HepG2 (cell line): ENCODE measurements around the gene RABGGTA. TPM values are rescaled to one million over a fixed set of nuclear protein-coding genes. Genes with fewer than 3 reads are reported as not detected.

Source experiments
- ATAC-seq: fragments of 200-7000 bp; cut with Tn5 transposase; 3 replicates; pipeline ENCODE4 v1.9.1; 2020; ENCODE audit warnings: mild to moderate bottlenecking, moderate library complexity
- BruUV-seq: library from RNA; stranded (reverse); fragments of 400-500 nt; replicated peaks from 2 replicates; lab custom pipeline; 2021; lab: Mats Ljungman, UMichigan
- CTCF ChIA-PET: fragments of 300-600 bp; formaldehyde crosslinking; extraction: SDS; loops from one replicate; lab custom pipeline; 2021; ENCODE audit warnings: low total read pairs, inconsistent platforms, low intra/inter-chr PET ratio; lab: Yijun Ruan, JAX
- POLR2A ChIA-PET: fragments of 350-600 bp; sonication (Branson Sonifier 250); formaldehyde crosslinking; loops from one replicate; lab custom pipeline; 2020; ENCODE audit warnings: antibody characterized with exemption, inconsistent platforms; lab: Yijun Ruan, JAX
- DNase-seq: peaks from one replicate; pipeline ENCODE4 v3.0.0-alpha.2; 2015; ENCODE audit warnings: low spot score
- FAIRE-seq: peaks from 3 replicates; lab custom pipeline; 2011; peaks lifted over from hg19 to GRCh38; lab: Jason Lieb, UNC
- H2AFZ ChIP-seq: one replicate; pipeline ENCODE4 v1.6.1; 2011; ENCODE audit warnings: low read length, inconsistent platforms
- H3K27ac ChIP-seq: fragments of 300-600 bp; 3 replicates; pipeline ENCODE4 v1.8.0; 2011; ENCODE audit warnings: mixed run types, mild to moderate bottlenecking, mixed read lengths, low read length, inconsistent platforms; ENCODE audit not compliant: insufficient read depth; ENCODE audit errors: extremely low read length
- H3K27me3 ChIP-seq, 2 experiments: fragments of 200-600 bp in 1 of 2; 2 replicates in 1 of 2; 3 replicates in 1 of 2; pipeline versions ENCODE4 v1.6.0 to v1.8.0; 2011; ENCODE audit warnings: low read length in 2 of 2, mild to moderate bottlenecking in 2 of 2, moderate library complexity in 2 of 2, inconsistent platforms in 1 of 2; ENCODE audit not compliant: insufficient read depth in 2 of 2, control insufficient read depth in 1 of 2
- H3K36me3 ChIP-seq, 2 experiments: fragments of 200-600 bp in 1 of 2; replicated peaks in 1 of 2; 2 replicates in 1 of 2; 3 replicates in 1 of 2; pipeline versions ENCODE4 v1.5.1 to v1.8.0; 2011; ENCODE audit warnings: low read length in 2 of 2, inconsistent platforms in 1 of 2; ENCODE audit not compliant: insufficient read depth in 2 of 2, control insufficient read depth in 1 of 2
- H3K4me1 ChIP-seq: 2 replicates; pipeline ENCODE4 v1.5.1; 2012; ENCODE audit warnings: low read length, inconsistent platforms; ENCODE audit not compliant: insufficient read depth
- H3K4me2 ChIP-seq: 2 replicates; pipeline ENCODE4 v1.6.0; 2011; ENCODE audit warnings: low read depth, low read length, inconsistent platforms
- H3K4me3 ChIP-seq, 3 experiments: fragments of 200-600 bp in 1 of 3; sonication (generic), shearing (Covaris generic) in 1 of 3; replicated peaks in 1 of 3; 2 replicates each; pipeline ENCODE4 v1.5.1; 2011 to 2016; ENCODE audit warnings: low read length in 3 of 3, inconsistent platforms in 2 of 3, low read depth in 2 of 3, mild to moderate bottlenecking in 2 of 3, control low read depth in 1 of 3, mixed read lengths in 1 of 3; ENCODE audit not compliant: insufficient read depth in 1 of 3
- H3K79me2 ChIP-seq: one replicate; pipeline ENCODE4 v1.6.1; 2011; ENCODE audit warnings: low read length, inconsistent platforms; ENCODE audit not compliant: insufficient read depth
- H3K9ac ChIP-seq: 2 replicates; pipeline ENCODE4 v1.6.0; 2011; ENCODE audit warnings: mild to moderate bottlenecking, low read depth, low read length, inconsistent platforms; ENCODE audit not compliant: insufficient read depth
- H3K9me3 ChIP-seq: 2 replicates; pipeline ENCODE4 v1.5.1; 2012; ENCODE audit warnings: mild to moderate bottlenecking, low read length
- H4K20me1 ChIP-seq: 2 replicates; pipeline ENCODE4 v1.6.0; 2011; ENCODE audit warnings: inconsistent platforms, mild to moderate bottlenecking, low read length, moderate library complexity; ENCODE audit not compliant: insufficient read depth
- ATF2 ChIP-seq: sonication (generic); formaldehyde crosslinking; IDR thresholded peaks from 2 replicates; pipeline ENCODE4 v1.4.0; 2020; ENCODE audit warnings: missing genetic modification reagents
- MAZ ChIP-seq, 2 experiments: sonication (generic) in 1 of 2; formaldehyde crosslinking in 1 of 2; IDR thresholded peaks; 2 replicates each; pipeline versions ENCODE4 v1.5.0 to v1.6.1; 2012 to 2020; ENCODE audit warnings: low read depth in 2 of 2, mild to moderate bottlenecking in 2 of 2, borderline replicate concordance in 1 of 2, improper control_type of control experiment in 1 of 2, low read length in 1 of 2, missing genetic modification reagents in 1 of 2, moderate library complexity in 1 of 2
- PAWR ChIP-seq: sonication (generic); formaldehyde crosslinking; IDR thresholded peaks from 2 replicates; pipeline ENCODE4 v1.4.0; 2020; ENCODE audit warnings: missing genetic modification reagents, mild to moderate bottlenecking, borderline replicate concordance
- SKIL ChIP-seq: sonication (generic); formaldehyde crosslinking; IDR thresholded peaks from 2 replicates; pipeline ENCODE4 v1.8.0; 2022; ENCODE audit warnings: missing genetic modification reagents, mild to moderate bottlenecking, moderate library complexity, borderline replicate concordance
- SP4 ChIP-seq: sonication (generic); formaldehyde crosslinking; IDR thresholded peaks from 2 replicates; pipeline ENCODE4 v1.8.1; 2023; ENCODE audit warnings: mild to moderate bottlenecking, missing genetic modification reagents
- ZNF142 ChIP-seq: sonication (generic); formaldehyde crosslinking; IDR thresholded peaks from 2 replicates; pipeline ENCODE4 v1.4.0; 2020; ENCODE audit warnings: missing genetic modification reagents
- ZNF547 ChIP-seq: sonication (generic); formaldehyde crosslinking; IDR thresholded peaks from 2 replicates; pipeline ENCODE4 v1.5.1; 2020; ENCODE audit warnings: mild to moderate bottlenecking, missing genetic modification reagents
- WGBS: methylation state at CpG from one replicate; pipeline ENCODE4 v1.1.6; 2017; ENCODE audit warnings: low lambda C conversion rate; 5-methylcytosine and 5-hydroxymethylcytosine counted together
- in situ Hi-C: cut with HindIII; loops from 2 replicates; pipeline ENCODE4 v1.10.0; 2017; ENCODE audit warnings: low pct_unique_long_range_greater_than_20kb; ENCODE audit not compliant: extremely low pct_ligation_motif_present
- intact Hi-C: fragments of 100-400 bp; cut with micrococcal nuclease; formaldehyde crosslinking; loops from one replicate; pipeline ENCODE4 v1.10.0; 2022; ENCODE audit not compliant: unreplicated experiment
- polyA plus RNA-seq, 8 experiments: library from polyadenylated mRNA; depleted of rRNA in 3 of 8; stranded (reverse) in 7 of 8; unstranded in 1 of 8; fragments of >200 nt; fragmentation: Illumina TruSeq in 4 of 8; extraction: Trizol in 4 of 8; gene quantifications; 2 replicates each; pipeline versions ENCODE4 v1.2.1 to v1.2.3, GENCODE V29; 2011 to 2016; ENCODE audit warnings: low read depth in 4 of 8, missing spikeins in 1 of 8, mixed read lengths in 1 of 8; ENCODE audit not compliant: insufficient read depth in 1 of 8
- total RNA-seq, 5 experiments: library from RNA; depleted of rRNA; stranded (reverse); fragments of >200 nt; fragmentation: Illumina TruSeq; extraction: Trizol; gene quantifications; 2 replicates each; pipeline ENCODE4 v1.2.3, GENCODE V29; 2016; ENCODE audit warnings: low read depth in 1 of 5
- TF ChIP-seq, protein P1 (sequence below): sonication (generic); formaldehyde crosslinking; IDR thresholded peaks from 2 replicates; pipeline ENCODE4 v1.4.0; 2020; ENCODE audit warnings: mild to moderate bottlenecking, low read depth, missing genetic modification reagents
- TF ChIP-seq, protein P2 (sequence below): sonication (generic); formaldehyde crosslinking; IDR thresholded peaks from 2 replicates; pipeline ENCODE4 v1.4.0; 2020; ENCODE audit warnings: mild to moderate bottlenecking, missing genetic modification reagents

The RABGGTA gene
- total and polyA plus RNA-seq, 2 of the 13 experiments (the other 11 are each of a cell fraction or from before 2014, with no cell fraction given) = 57.9 to 90.8 TPM

DNA sequence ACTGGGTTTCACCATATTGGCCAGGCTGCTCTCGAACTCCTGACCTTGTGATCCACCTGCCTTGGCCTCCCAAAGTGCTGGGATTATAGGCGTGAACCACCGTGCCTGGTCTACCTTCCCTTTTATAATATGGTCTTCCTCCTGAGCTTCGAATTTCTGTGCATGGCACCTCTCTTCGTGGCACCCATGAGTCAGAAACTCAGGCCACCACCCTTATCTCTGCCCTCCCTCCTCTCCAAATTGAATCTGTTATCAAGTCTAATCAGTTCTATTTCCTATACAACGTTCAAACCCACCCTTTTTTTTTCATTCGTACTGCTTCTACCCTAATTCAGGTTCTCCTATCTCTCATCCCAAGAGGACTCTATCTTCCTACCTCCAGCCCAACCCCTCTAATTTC, 24.0 kb downstream of the RABGGTA start:
- Histone ChIP-seq H2AFZ (no peak overlapping the region), H3K9me3 (no peaks in the 10 kb centered on the region), H3K27ac (no peak overlapping the region), H3K36me3 (no peaks in the 10 kb centered on the region), H3K4me2 (no peak overlapping the region), H3K4me3 (no peak overlapping the region), H3K27me3 (no peaks in the 10 kb centered on the region), H3K9ac (no peak overlapping the region), H4K20me1 (no peaks in the 10 kb centered on the region), H3K79me2 (no peaks in the 10 kb centered on the region), H3K4me1 (peaks cover 32% of the 10 kb centered on the region)
- WGBS = 75% methylated on average over 7 of the region's 7 CpGs
- in situ Hi-C loops = loop anchor here (10.0 kb wide), 1 partner anchor 187 kb away; no protein-coding TSS in a partner anchor
- BruUV-seq = no TSS peak
- intact Hi-C loops = no loop called here
- FAIRE-seq (no peak), DNase-seq (no peak), ATAC-seq (no peak)
- ChIA-PET CTCF (no interaction called here), POLR2A (interaction anchor here (0.6 to 18.0 kb wide), 9 partner anchors 9 to 133 kb away, joined by 3 to 850 read pairs (median 4); partner anchors contain the start of genes CHMP4A, CIDEB, DHRS1 and LTB4R)
- TF ChIP-seq, protein P1, sequence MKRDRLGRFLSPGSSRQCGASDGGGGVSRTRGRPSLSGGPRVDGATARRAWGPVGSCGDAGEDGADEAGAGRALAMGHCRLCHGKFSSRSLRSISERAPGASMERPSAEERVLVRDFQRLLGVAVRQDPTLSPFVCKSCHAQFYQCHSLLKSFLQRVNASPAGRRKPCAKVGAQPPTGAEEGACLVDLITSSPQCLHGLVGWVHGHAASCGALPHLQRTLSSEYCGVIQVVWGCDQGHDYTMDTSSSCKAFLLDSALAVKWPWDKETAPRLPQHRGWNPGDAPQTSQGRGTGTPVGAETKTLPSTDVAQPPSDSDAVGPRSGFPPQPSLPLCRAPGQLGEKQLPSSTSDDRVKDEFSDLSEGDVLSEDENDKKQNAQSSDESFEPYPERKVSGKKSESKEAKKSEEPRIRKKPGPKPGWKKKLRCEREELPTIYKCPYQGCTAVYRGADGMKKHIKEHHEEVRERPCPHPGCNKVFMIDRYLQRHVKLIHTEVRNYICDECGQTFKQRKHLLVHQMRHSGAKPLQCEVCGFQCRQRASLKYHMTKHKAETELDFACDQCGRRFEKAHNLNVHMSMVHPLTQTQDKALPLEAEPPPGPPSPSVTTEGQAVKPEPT (CRISPR knock-in tag) = no peak
- TF ChIP-seq ZNF547 = no peak
- TF ChIP-seq ATF2 (CRISPR knock-in tag) = no peak
- TF ChIP-seq ZNF142 (CRISPR knock-in tag) = no peak
- TF ChIP-seq PAWR (CRISPR knock-in tag) = no peak
- TF ChIP-seq SKIL (CRISPR knock-in tag) = no peak
- TF ChIP-seq MAZ (IDR thresholded peaks at IDR 0.05; ENCODE audit: borderline replicate concordance, low read depth, low read length) = no peak
- TF ChIP-seq MAZ (CRISPR knock-in tag; IDR thresholded peaks at IDR 0.05; ENCODE audit: low read depth) = no peak
- no peak for TF ChIP-seq SP4 (CRISPR knock-in tag)
- TF ChIP-seq, protein P2, sequence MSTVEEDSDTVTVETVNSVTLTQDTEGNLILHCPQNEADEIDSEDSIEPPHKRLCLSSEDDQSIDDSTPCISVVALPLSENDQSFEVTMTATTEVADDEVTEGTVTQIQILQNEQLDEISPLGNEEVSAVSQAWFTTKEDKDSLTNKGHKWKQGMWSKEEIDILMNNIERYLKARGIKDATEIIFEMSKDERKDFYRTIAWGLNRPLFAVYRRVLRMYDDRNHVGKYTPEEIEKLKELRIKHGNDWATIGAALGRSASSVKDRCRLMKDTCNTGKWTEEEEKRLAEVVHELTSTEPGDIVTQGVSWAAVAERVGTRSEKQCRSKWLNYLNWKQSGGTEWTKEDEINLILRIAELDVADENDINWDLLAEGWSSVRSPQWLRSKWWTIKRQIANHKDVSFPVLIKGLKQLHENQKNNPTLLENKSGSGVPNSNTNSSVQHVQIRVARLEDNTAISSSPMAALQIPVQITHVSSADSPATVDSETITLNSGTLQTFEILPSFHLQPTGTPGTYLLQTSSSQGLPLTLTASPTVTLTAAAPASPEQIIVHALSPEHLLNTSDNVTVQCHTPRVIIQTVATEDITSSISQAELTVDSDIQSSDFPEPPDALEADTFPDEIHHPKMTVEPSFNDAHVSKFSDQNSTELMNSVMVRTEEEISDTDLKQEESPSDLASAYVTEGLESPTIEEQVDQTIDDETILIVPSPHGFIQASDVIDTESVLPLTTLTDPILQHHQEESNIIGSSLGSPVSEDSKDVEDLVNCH = no peak
